ENCODE measurements around the gene CALB2. TPM values are rescaled to one million over a fixed set of nuclear protein-coding genes. Genes with fewer than 3 reads are reported as not detected.

CALB2 gene
- total and polyA plus RNA-seq, 2 experiments from 2014 or later = 2.4 to 4.2 TPM

GRCh38 chr16:71414038-71414437, 55.5 kb downstream of the CALB2 start:
- H3K27me3 ChIP-seq (ENCODE audit: insufficient read depth) = no peaks in the 10 kb centered on the region
- H2AFZ ChIP-seq = no peak overlapping the region
- Mint-ChIP-seq H3K9me3 (no peaks in the 10 kb centered on the region), H3K27me3 (ENCODE audit: insufficient read depth, low read depth, poor library complexity) (peaks cover 15% of the 10 kb centered on the region), H3K4me1 (peaks cover 9% of the 10 kb centered on the region; the same call in 2 of the 3 replicates), H3K4me3 (no peak overlapping the region), H3K27ac (no peak overlapping the region), H3K36me3 (ENCODE audit: low read depth) (no peaks in the 10 kb centered on the region)
- no peak overlapping the region for H3K27ac ChIP-seq (ENCODE audit: low read depth)
- TF ChIP-seq POLR2AphosphoS5 (IDR thresholded peaks at IDR 0.05; ENCODE audit: low read depth) (no peak), CTCF (conservative IDR thresholded peaks at IDR 0.05; ENCODE audit: low read depth in 2 of 2) (no peak), STAT1 (IDR thresholded peaks at IDR 0.05; ENCODE audit: unreplicated experiment) (no peak)
- no peak overlapping the region for H3K4me3 ChIP-seq
- no peak for ATAC-seq
- H4K20me1 ChIP-seq (replicated peaks; ENCODE audit: insufficient read depth) = no peaks in the 10 kb centered on the region
- H3K4me1 ChIP-seq (ENCODE audit: insufficient read depth) = 0 out of 2 replicates have a peak, but pooled peaks cover 4% of the 10 kb centered on the region
- H3K9me2 ChIP-seq (ENCODE audit: insufficient read depth) = no peaks in the 10 kb centered on the region
- no peak overlapping the region for H3K4me2 ChIP-seq
- DNase-seq (ENCODE audit: low spot score) = no peak
- H3F3A ChIP-seq (replicated peaks; ENCODE audit: low read depth) = no peaks in the 10 kb centered on the region
- no peaks in the 10 kb centered on the region for H3K79me2 ChIP-seq (replicated peaks; ENCODE audit: insufficient read depth)
- H3K36me3 ChIP-seq (ENCODE audit: insufficient read depth) = no peaks in the 10 kb centered on the region

- Mint-ChIP-seq H3K4me3 (no peak overlapping the region), H3K4me1 (peaks cover 7% of the 10 kb centered on the region; the same call in 2 of the 3 replicates), H3K9me3 (peaks cover 3% of the 10 kb centered on the region; the same call in 2 of the 3 replicates), H3K36me3 (ENCODE audit: low read depth) (peaks cover 3% of the 10 kb centered on the region; the same call in 1 of the 3 replicates), H3K27me3 (ENCODE audit: insufficient read depth, low read depth, poor library complexity) (peaks cover 24% of the 10 kb centered on the region), H3K27ac (no peak overlapping the region)
- Histone ChIP-seq H3K9me2 (ENCODE audit: insufficient read depth) (no peaks in the 10 kb centered on the region), H3K4me2 (no peak overlapping the region), H3K36me3 (ENCODE audit: insufficient read depth) (no peaks in the 10 kb centered on the region), H4K20me1 (replicated peaks; ENCODE audit: insufficient read depth) (0 out of 2 replicates have a peak, but pooled peaks cover 2% of the 10 kb centered on the region), H3F3A (replicated peaks; ENCODE audit: low read depth) (peaks cover 6% of the 10 kb centered on the region), H3K27me3 (ENCODE audit: insufficient read depth) (peaks cover 10% of the 10 kb centered on the region; the same call in 1 of the 2 replicates), H3K4me1 (ENCODE audit: insufficient read depth) (peaks cover 5% of the 10 kb centered on the region; the same call in 1 of the 2 replicates), H2AFZ (no peak overlapping the region), H3K27ac (ENCODE audit: low read depth) (no peak overlapping the region), H3K79me2 (replicated peaks; ENCODE audit: insufficient read depth) (no peaks in the 10 kb centered on the region), H3K4me3 (no peak overlapping the region)
- ATAC-seq = peak; percentile 5; the same call in 1 of the 3 replicates
- peak; percentile 81 for DNase-seq (ENCODE audit: low spot score)
- TF ChIP-seq REST (IDR thresholded peaks at IDR 0.05; ENCODE audit: unreplicated experiment) = no peak
- peak; percentile 66 to 84 for TF ChIP-seq CTCF (conservative IDR thresholded peaks at IDR 0.05; ENCODE audit: low read depth in 2 of 2)
Measured at GRCh38 chr16:71421911-71422310, 63.4 kb downstream of the CALB2 start.
